ENCODE data around the gene DENND4B. TPM values are rescaled to one million over a fixed set of nuclear protein-coding genes. Genes with fewer than 3 reads are reported as not detected.
"Not testable (repeated sequence)": the region's sequence is repeated elsewhere in the genome, so short reads cannot be mapped to it uniquely, and the experiment has no call there.

DENND4B gene
- total RNA-seq, 2 donors from 2014 or later, result 26.9 to 45.6 TPM

GRCh38 chr1:153921080-153921802 is 25.3 kb downstream of the DENND4B start:
- peaks cover 16% of the 10 kb centered on the region for H3K4me1 ChIP-seq
- peak overlapping the region; percentile 67 for H3K4me3 ChIP-seq
- no peak for TF ChIP-seq CTCF (IDR thresholded peaks at IDR 0.05)
- H3K36me3 ChIP-seq, result no peaks in the 10 kb centered on the region
- no peak for DNase-seq
- no peaks in the 10 kb centered on the region for H3K9me3 ChIP-seq
- intact Hi-C loops (cut with DNase I), result loop anchor here (5.0 kb wide), 1 partner anchor 66 kb away; the partner anchor contains the start of gene RAB13
- H3K9ac ChIP-seq (ENCODE audit: low read depth in 2 of 2, low read length in 2 of 2), result peak overlapping the region in 1 of 2 donors; percentile 90
- no peak overlapping the region for H3K27ac ChIP-seq
- H3K27me3 ChIP-seq, result no peaks in the 10 kb centered on the region

- Histone ChIP-seq H3K27ac (peak overlapping the region; percentile 23), H3K27me3 (no peaks in the 10 kb centered on the region), H3K36me3 (no peaks in the 10 kb centered on the region), H3K4me3 (no peak overlapping the region), H3K9me3 (no peaks in the 10 kb centered on the region), H3K9ac (ENCODE audit: low read depth in 2 of 2, low read length in 2 of 2) (peak overlapping the region in 1 of 2 donors; percentile 1), H3K4me1 (peaks cover 16% of the 10 kb centered on the region)
- DNase-seq, result no peak
- TF ChIP-seq CTCF (IDR thresholded peaks at IDR 0.05), result no peak
- intact Hi-C loops (cut with DNase I), result loop anchor here (5.0 kb wide), 1 partner anchor 67 kb away; the partner anchor contains the start of gene RAB13
These were observed 26.4 kb downstream of the DENND4B start for GRCh38 chr1:153919876-153920852.

GRCh38 chr1:153916297-153916696 is 30.2 kb downstream of the DENND4B start:
- Histone ChIP-seq H3K9me3 (no peaks in the 10 kb centered on the region), H3K9ac (ENCODE audit: low read depth in 2 of 2, low read length in 2 of 2) (no peak overlapping the region), H3K4me1 (peaks cover 13% of the 10 kb centered on the region), H3K27me3 (no peaks in the 10 kb centered on the region), H3K27ac (no peak overlapping the region), H3K4me3 (no peak overlapping the region), H3K36me3 (no peaks in the 10 kb centered on the region)
- no peak for TF ChIP-seq CTCF (IDR thresholded peaks at IDR 0.05)
- intact Hi-C loops (cut with DNase I), result no loop called here
- DNase-seq, result no peak

GRCh38 chr1:153912349-153912748 is 34.2 kb downstream of the DENND4B start:
- DNase-seq, result no peak
- TF ChIP-seq CTCF (IDR thresholded peaks at IDR 0.05), result no peak

GRCh38 chr1:153910560-153910959 is 36.0 kb downstream of the DENND4B start:
- H3K9ac ChIP-seq (ENCODE audit: low read depth in 2 of 2, low read length in 2 of 2); H3K27me3 ChIP-seq; intact Hi-C loops (cut with DNase I); H3K27ac ChIP-seq; H3K36me3 ChIP-seq; H3K9me3 ChIP-seq; DNase-seq; H3K4me3 ChIP-seq; H3K4me1 ChIP-seq: not testable (repeated sequence)

More at GRCh38 chr1:153912349-153912748, 34.2 kb downstream of the DENND4B start:
- no peaks in the 10 kb centered on the region for H3K9me3 ChIP-seq
- no peak overlapping the region for H3K4me3 ChIP-seq
- intact Hi-C loops (cut with DNase I), result no loop called here
- no peaks in the 10 kb centered on the region for H3K36me3 ChIP-seq
- no peak overlapping the region for H3K27ac ChIP-seq
- H3K27me3 ChIP-seq, result no peaks in the 10 kb centered on the region
- no peaks in the 10 kb centered on the region for H3K4me1 ChIP-seq
- no peak overlapping the region for H3K9ac ChIP-seq (ENCODE audit: low read depth in 2 of 2, low read length in 2 of 2)
